NCI-H510A (cell line): ENCODE measurements around the gene SORCS1.

ENCODE experiments used
- DNase-seq: peaks from one replicate; lab custom pipeline; 2025; lab: John Stamatoyannopoulos, UW

SORCS1 gene

DNA sequence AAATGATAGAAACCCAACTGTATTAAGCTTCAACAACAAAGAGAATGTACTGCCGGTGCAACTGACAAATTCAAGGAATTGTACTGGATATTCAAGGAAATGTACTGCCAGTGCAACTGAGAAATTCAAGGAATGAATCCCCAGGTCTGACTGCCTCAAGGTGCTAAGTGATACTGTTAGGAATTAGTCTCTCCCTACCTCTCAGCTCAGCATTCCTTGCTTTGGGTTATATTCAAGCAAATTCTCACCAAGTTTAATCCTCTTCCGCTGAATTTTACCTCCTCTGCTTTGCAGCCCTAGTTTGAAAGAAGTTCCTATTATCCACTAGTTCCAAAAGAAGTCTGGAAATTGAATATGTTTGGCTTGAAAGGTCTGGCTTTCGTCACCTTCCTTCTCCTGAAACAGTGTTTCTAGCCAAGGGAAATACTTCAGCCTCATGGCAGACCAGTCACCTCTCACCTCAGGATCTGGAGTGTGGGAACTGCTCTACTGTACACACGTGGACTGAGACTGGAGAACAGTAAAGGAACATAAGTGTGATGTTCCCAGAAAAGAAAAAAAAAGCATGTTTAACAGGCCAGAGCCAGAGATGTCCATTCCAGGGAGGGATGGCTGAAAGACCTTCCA, 60.4 kb downstream of the SORCS1 start:
- no peak for DNase-seq

DNA sequence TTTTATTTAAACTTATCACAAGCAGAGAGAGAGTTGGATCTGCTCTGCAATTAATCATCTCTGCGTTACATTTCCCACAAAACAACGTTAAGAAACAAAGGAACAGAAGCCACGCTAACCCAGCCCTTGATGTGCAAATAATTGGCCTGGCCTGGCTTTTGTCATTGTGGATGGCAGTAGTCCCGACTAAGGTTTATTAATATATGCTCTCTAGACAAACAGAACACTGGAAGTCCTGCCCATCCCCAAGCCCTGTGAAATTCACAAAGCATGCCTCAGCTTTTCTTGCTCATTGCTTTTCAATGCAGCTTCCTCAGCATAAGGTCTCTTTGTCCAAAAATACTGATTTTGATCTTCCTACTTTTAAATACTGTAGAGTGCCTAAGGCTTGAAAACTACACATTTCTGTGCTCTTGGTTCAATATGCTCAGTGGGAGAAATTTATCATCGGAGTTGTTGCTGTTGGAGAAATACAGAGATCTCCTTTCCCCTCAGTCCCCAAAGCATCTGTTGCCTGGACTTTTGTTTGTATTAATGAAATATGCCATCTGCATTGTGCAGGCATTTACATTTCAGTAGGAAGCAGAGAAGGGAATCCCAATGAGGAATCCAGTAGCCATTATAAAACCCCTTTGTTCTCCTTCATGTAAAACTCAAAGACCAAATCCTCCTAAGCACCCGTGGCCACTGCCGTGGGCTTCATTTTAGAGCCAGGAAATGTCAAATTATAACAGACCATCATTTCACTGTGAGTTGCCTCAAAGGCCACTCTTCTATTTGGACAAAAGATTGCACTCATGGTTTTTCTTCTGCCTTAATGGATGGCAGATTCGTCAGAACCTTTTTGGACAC, 61.1 kb downstream of the SORCS1 start:
- DNase-seq, result no peak

GRCh38 chr10:107098326-107098725, 66.2 kb downstream of the SORCS1 start:
- DNase-seq, result no peak

DNA sequence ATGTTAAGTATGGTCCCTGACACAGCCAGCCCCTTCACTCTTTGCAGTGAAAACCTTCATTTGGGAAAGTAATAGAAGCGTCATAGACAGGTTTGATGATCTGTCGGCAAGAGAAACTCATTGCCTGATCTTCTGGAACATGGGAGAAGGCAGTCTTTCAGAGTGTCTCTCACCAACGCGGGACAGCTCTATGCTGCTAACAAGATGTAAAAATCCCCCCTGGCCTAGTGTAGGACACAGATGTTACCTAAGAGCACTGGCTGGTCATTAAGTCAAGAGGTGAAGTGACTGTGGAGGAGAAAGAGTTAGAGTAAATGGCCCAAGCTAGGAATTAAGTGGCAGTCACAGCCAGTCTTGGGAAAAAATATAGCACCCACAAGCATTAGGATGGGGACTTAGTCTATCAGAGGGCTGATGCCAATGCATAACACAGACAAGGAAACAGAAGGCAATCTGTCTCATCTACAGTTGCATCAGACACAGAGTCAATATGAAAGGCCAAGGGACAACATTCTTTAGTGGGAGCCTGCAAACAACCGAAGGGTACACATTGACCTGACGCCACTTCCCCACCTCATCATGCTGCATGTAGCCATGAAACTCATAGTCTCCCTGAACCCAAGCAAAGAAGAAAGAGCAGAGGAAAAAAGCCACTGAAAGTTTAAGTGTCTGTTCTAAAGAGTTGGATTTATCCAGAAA, 69.5 kb downstream of the SORCS1 start:
- DNase-seq, result no peak

DNA sequence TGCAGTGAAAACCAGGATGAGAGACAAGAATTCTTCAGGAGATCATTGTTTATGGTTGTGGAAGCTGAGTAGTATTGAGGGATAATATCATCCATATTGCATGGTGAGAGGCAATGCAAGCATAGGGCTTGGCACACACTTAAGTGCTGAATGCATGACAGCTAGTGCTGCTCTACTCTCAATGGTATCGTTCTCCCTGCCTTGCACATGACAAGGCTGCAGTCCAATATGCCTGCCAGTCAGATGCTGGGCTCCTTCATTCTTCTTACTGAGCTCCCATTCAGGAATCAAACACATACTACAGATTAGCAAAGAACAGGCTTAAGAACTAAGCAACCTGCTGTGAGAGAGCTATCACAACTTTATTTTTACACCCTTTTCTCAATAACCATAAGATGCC, 72.2 kb downstream of the SORCS1 start:
- no peak for DNase-seq

DNA sequence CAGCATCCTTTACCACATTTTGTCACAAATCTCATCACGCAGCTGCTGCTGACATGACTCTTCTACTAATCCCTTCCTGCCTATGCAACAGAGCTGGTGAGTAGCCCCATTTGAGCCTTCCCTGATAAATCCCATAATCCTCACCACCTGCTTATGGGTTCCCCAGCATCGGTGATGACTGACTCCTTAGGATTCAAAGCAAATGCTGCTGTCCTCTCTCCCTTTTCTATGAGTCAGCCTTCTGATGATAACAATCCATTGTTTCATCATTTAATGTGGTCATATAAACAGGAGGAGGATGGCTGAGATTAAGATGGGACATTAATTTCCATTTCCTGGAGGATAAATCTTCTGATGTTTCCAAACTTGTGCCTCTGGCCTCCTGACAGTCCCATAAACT, 73.4 kb downstream of the SORCS1 start:
- DNase-seq, result no peak

DNA sequence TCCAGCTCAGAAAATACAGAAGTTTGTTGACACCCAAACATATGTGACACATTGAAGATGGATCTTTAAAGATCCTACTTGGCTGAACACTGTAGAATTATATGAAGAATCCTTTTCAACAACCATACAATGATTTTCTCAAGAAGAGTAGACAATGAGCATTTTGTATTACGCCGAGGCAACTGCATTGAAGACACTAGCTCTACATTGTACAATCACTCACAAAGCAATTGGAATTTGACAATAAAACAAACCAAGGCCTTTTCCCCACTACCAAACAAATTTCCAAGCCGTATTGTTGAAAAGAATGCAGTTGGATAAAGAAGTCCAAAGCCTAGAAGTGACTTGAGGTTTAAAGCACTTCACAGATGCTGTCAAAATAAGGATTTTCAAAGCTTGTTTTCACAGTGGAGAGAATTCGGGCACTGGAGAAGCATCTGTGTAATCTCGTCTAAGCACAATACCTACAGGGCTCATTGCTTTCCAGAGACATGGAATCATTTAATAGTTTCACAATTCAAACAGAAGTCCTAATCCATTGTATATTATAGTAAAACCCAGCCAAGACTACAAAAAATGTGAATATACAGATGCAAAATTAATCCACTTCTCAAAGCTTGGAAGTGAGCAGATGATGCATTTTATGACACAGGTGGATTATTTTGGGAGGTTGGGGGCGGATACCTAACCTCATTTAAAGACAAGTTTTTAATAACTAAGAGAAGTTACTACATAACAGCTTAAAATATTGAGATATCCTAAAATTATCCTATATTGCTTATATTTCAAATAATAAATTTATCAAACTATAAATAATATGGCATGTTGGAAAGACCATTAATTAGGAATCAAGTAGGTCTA, 78.6 kb downstream of the SORCS1 start:
- no peak for DNase-seq

DNA sequence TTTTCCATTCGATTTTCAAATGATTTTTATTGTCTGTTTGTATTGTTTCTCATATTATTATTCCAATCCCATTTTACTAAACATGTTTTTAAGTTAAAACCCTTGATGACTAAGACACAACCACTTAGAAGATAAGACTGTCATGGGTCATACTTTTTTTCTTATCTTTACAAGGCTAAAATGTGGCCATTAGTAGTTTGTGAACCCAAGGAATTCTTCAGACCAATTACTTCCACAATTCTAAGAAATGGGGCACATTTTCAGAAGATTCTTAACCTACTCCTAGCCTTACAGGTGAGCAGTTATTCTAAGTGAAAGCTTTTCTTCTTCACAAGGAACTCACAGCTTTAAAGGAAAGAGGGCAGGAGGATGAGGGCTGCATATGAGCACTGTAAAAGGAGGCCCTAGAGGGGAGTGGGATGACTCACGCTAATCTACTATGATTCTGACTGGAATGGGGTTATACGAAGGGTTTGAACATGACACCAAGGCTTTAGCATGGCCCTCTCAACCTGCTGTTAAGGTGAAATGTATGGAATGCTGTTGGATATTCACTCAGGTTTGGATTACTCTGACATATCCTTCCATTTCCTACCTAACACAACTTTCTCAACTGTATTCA, 81.0 kb downstream of the SORCS1 start:
- no peak for DNase-seq

GRCh38 chr10:107081644-107082043, 82.9 kb downstream of the SORCS1 start:
- DNase-seq, result no peak

DNA sequence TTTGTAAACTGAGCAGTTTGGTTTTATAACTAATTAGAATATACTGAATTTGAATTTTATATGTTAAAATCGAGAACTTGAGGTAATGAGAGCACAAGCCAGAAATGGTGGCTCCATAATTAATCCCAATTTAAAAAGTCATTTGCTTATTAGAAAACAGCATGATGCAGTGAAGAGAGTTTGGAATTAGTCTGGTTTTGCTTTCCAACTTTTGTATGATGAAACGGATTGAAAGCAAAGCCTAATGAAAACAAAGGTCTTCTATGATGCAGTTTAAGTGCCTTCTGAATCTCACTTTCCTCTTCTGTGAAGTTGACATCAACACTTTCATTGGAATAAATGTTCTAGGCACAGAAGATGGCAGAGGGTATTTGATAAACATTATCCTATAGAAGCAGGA, 89.4 kb downstream of the SORCS1 start:
- DNase-seq, result no peak

GRCh38 chr10:107072786-107073185, 91.7 kb downstream of the SORCS1 start:
- DNase-seq, result no peak

DNA sequence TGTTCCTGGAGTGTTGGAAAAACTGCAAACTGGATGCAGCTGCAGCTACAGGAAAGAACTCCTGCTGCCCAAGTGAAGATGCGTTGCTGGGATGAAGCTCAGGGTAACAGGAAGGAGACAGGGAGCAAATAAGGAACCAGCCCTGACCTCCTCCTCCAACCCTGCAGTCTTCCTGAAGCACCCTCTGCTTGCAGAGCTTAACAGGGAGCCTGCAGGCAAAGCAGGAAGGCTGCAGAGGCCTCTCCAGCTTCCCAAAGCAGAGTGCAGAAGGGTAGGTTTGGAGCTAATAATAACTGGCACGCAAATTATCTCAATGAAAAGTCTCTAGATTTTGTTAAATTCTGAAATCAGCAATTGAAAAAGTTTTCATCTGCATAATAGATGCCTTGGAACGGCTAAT, 92.5 kb downstream of the SORCS1 start:
- no peak for DNase-seq

- DNase-seq, result no peak
Measured at GRCh38 chr10:107071301-107071700, 93.2 kb downstream of the SORCS1 start.

GRCh38 chr10:107067843-107068242, 96.7 kb downstream of the SORCS1 start:
- DNase-seq, result no peak

- no peak for DNase-seq
Measured at GRCh38 chr10:107064075-107064474, 100.4 kb downstream of the SORCS1 start.

- no peak for DNase-seq
Measured at GRCh38 chr10:107059872-107060271, 104.6 kb downstream of the SORCS1 start.

- DNase-seq, result no peak
Measured at GRCh38 chr10:107059068-107059804, 105.3 kb downstream of the SORCS1 start.

DNA sequence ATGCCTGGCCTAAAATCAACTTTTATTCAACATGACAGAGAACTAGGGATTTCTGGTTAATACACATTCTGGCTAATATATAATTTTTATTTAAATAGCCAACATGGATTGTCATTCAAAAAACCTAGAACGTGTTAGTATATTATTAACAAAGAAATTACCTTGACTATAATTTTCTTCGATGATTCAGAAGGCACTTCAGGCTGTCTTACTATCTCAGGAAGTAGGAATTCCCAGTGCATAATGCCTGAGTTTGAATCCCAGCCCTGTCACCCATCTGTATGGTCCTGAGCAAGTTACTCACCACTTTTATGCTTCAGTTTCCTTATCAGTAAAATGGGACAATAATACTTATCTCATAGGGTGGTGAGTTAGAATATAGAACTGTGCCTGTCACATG, 106.2 kb downstream of the SORCS1 start:
- no peak for DNase-seq

GRCh38 chr10:107056182-107056581, 108.3 kb downstream of the SORCS1 start:
- DNase-seq, result no peak

DNA sequence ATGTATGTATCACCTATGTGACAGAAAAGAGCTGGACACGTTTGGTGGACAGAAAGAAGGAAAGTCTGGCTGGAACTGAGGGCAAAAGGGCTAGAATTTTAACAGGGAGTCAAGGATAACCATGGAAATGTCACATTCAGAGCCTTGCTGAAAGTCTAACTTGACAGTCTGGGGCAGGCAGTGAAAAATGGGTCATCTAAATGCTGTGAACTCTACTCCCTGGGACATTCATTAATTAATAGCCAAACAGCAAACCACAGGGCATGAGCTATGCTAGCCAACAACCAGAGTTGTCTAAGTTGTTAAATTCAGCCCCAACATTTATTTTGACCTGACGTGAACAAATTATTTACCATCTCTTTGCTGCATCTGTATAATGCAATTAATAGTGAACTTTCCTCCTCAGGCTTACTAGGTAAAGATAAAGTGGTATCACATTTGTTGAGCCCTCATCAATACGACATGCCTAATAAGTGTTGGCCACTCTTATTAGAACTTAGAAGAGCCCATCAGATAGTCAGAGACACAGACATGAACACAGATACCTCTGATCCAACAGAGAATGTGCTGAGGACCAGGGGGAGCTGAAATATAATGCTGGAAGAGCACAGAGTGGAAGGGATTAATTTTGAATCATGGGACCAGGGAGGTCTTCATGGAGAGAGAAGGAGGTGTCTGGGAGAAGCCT, 109.9 kb downstream of the SORCS1 start:
- DNase-seq, result no peak
